Prostate gland (tissue), 2 donors: Measurements from ENCODE around the gene SOX12.

Experiments
- CTCF ChIP-seq, 4 experiments: fragments of 200-600 bp in 2 of 4; fragments of 450-650 bp in 2 of 4; sonication (generic) in 2 of 4; IDR thresholded peaks; 1 replicate in 3 of 4; 2 replicates in 1 of 4; pipeline ENCODE4 v1.5.1; 2016 to 2019; ENCODE audit warnings: antibody characterized with exemption in 4 of 4, mild to moderate bottlenecking in 2 of 4, moderate library complexity in 2 of 4
- POLR2A ChIP-seq: fragments of 450-650 bp; IDR thresholded peaks from one replicate; pipeline ENCODE4 v1.6.1; 2016; ENCODE audit warnings: antibody characterized with exemption, mild to moderate bottlenecking

GRCh38 chr20:376750-377149, 51.4 kb downstream of the SOX12 start:
- TF ChIP-seq CTCF (IDR thresholded peaks at IDR 0.05): no peak
- TF ChIP-seq POLR2A: no peak
